Measurements from ENCODE around the gene ATAD1.

ATAD1 gene

GRCh38 chr10:87771871-87772500 is 46.0 kb downstream of the ATAD1 start:
- H3K27me3 ChIP-seq (ENCODE audit: insufficient read depth, low read length, poor library complexity, severe bottlenecking): no peaks in the 10 kb centered on the region
- no peaks in the 10 kb centered on the region for H3K9me2 ChIP-seq (replicated peaks; ENCODE audit: low read depth, low read length)
- H3K79me2 ChIP-seq (ENCODE audit: insufficient read depth, low read length): no peaks in the 10 kb centered on the region
- peaks cover 8% of the 10 kb centered on the region for H4K20me1 ChIP-seq (ENCODE audit: insufficient read depth, low read length, poor library complexity, severe bottlenecking)
- no peak overlapping the region for H3K4me2 ChIP-seq (ENCODE audit: low read depth, low read length, poor library complexity, severe bottlenecking)
- H3K9ac ChIP-seq (ENCODE audit: low read depth, low read length, poor library complexity, severe bottlenecking): no peak overlapping the region
- TF ChIP-seq, protein P1, sequence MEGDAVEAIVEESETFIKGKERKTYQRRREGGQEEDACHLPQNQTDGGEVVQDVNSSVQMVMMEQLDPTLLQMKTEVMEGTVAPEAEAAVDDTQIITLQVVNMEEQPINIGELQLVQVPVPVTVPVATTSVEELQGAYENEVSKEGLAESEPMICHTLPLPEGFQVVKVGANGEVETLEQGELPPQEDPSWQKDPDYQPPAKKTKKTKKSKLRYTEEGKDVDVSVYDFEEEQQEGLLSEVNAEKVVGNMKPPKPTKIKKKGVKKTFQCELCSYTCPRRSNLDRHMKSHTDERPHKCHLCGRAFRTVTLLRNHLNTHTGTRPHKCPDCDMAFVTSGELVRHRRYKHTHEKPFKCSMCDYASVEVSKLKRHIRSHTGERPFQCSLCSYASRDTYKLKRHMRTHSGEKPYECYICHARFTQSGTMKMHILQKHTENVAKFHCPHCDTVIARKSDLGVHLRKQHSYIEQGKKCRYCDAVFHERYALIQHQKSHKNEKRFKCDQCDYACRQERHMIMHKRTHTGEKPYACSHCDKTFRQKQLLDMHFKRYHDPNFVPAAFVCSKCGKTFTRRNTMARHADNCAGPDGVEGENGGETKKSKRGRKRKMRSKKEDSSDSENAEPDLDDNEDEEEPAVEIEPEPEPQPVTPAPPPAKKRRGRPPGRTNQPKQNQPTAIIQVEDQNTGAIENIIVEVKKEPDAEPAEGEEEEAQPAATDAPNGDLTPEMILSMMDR (conservative IDR thresholded peaks at IDR 0.05; ENCODE audit: low read length): peak; percentile 75
- no peak for TF ChIP-seq EZH2phosphoT487 (IDR thresholded peaks at IDR 0.05; ENCODE audit: borderline replicate concordance)
- peaks cover 10% of the 10 kb centered on the region for H3K4me1 ChIP-seq (ENCODE audit: insufficient read depth, low read length, poor library complexity, severe bottlenecking)
- no peak overlapping the region for H3K4me3 ChIP-seq (ENCODE audit: low read length, poor library complexity, severe bottlenecking)
- H3K36me3 ChIP-seq (ENCODE audit: insufficient read depth, low read length): peaks cover 75% of the 10 kb centered on the region; the same call in 1 of the 2 replicates
- H3F3A ChIP-seq (ENCODE audit: low read depth): no peaks in the 10 kb centered on the region
- H2AFZ ChIP-seq (ENCODE audit: low read length): no peak overlapping the region
- H3K9me3 ChIP-seq (ENCODE audit: insufficient read depth, low read depth, low read length): no peaks in the 10 kb centered on the region

- TF ChIP-seq EZH2phosphoT487 (IDR thresholded peaks at IDR 0.05; ENCODE audit: borderline replicate concordance): no peak
- TF ChIP-seq, protein P1 (conservative IDR thresholded peaks at IDR 0.05; ENCODE audit: low read length): no peak
- no peaks in the 10 kb centered on the region for H3K9me3 ChIP-seq (ENCODE audit: insufficient read depth, low read depth, low read length)
- H3K9ac ChIP-seq (ENCODE audit: low read depth, low read length, poor library complexity, severe bottlenecking): no peak overlapping the region
Measured at GRCh38 chr10:87767253-87767652, 50.8 kb downstream of the ATAD1 start.

GRCh38 chr10:87765666-87766376 is 52.2 kb downstream of the ATAD1 start:
- Histone ChIP-seq H3K36me3 (ENCODE audit: insufficient read depth, low read length) (peaks cover 60% of the 10 kb centered on the region; the same call in 1 of the 2 replicates), H3F3A (ENCODE audit: low read depth) (no peaks in the 10 kb centered on the region), H2AFZ (ENCODE audit: low read length) (no peak overlapping the region), H3K9ac (ENCODE audit: low read depth, low read length, poor library complexity, severe bottlenecking) (no peak overlapping the region), H3K27me3 (ENCODE audit: insufficient read depth, low read length, poor library complexity, severe bottlenecking) (no peaks in the 10 kb centered on the region), H3K4me2 (ENCODE audit: low read depth, low read length, poor library complexity, severe bottlenecking) (no peak overlapping the region), H3K9me3 (ENCODE audit: insufficient read depth, low read depth, low read length) (no peaks in the 10 kb centered on the region), H4K20me1 (ENCODE audit: insufficient read depth, low read length, poor library complexity, severe bottlenecking) (no peaks in the 10 kb centered on the region), H3K4me3 (ENCODE audit: low read length, poor library complexity, severe bottlenecking) (no peak overlapping the region), H3K9me2 (replicated peaks; ENCODE audit: low read depth, low read length) (no peaks in the 10 kb centered on the region), H3K4me1 (ENCODE audit: insufficient read depth, low read length, poor library complexity, severe bottlenecking) (peaks cover 11% of the 10 kb centered on the region), H3K79me2 (ENCODE audit: insufficient read depth, low read length) (no peaks in the 10 kb centered on the region)
- TF ChIP-seq EZH2phosphoT487 (IDR thresholded peaks at IDR 0.05; ENCODE audit: borderline replicate concordance): no peak
- TF ChIP-seq, protein P1 (conservative IDR thresholded peaks at IDR 0.05; ENCODE audit: low read length): no peak

More at GRCh38 chr10:87767253-87767652, 50.8 kb downstream of the ATAD1 start:
- no peak overlapping the region for H3K4me2 ChIP-seq (ENCODE audit: low read depth, low read length, poor library complexity, severe bottlenecking)
- H3K4me1 ChIP-seq (ENCODE audit: insufficient read depth, low read length, poor library complexity, severe bottlenecking): peaks cover 10% of the 10 kb centered on the region
- H3K4me3 ChIP-seq (ENCODE audit: low read length, poor library complexity, severe bottlenecking): no peak overlapping the region
- no peaks in the 10 kb centered on the region for H3K79me2 ChIP-seq (ENCODE audit: insufficient read depth, low read length)
- H3K27me3 ChIP-seq (ENCODE audit: insufficient read depth, low read length, poor library complexity, severe bottlenecking): no peaks in the 10 kb centered on the region
- H2AFZ ChIP-seq (ENCODE audit: low read length): no peak overlapping the region
- H3F3A ChIP-seq (ENCODE audit: low read depth): no peaks in the 10 kb centered on the region
- H3K9me2 ChIP-seq (replicated peaks; ENCODE audit: low read depth, low read length): no peaks in the 10 kb centered on the region
- peaks cover 7% of the 10 kb centered on the region for H4K20me1 ChIP-seq (ENCODE audit: insufficient read depth, low read length, poor library complexity, severe bottlenecking)
- peaks cover 67% of the 10 kb centered on the region; the same call in 1 of the 2 replicates for H3K36me3 ChIP-seq (ENCODE audit: insufficient read depth, low read length)
